ENCODE data around the gene MPI.
A peak's percentile ranks its signal among the peaks of the same experiment; 100 is the strongest.
"Not testable (repeated sequence)": the region's sequence is repeated elsewhere in the genome, so short reads cannot be mapped to it uniquely, and the experiment has no call there.

MPI gene

DNA sequence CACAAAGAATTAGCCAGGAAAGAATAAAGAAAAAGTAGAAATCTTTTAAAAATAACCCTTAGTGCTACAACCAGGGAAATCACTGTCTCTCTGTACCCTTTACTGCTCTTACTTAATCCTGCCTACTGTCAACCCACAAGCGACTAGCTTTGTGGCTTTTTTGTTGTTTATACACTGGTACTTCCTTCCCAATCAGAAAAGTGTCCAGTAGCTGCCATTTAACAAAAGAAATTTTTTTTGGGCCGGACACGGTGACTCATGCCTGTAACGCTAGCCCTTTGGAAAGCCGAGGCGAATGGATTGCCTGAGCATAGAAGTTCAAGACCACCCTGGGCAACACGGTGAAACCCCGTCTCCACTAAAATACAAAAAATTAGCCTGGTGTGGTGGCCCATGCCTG lies 30.6 kb downstream of the MPI start:
- H3K4me3 ChIP-seq (ENCODE audit: low read length): no peak overlapping the region
- no peaks in the 10 kb centered on the region for H3K9me3 ChIP-seq (ENCODE audit: control insufficient read depth, low read length)
- H3K36me3 ChIP-seq (ENCODE audit: control insufficient read depth, insufficient read depth, low read length): no peaks in the 10 kb centered on the region
- H3K9ac ChIP-seq (ENCODE audit: low read length): no peak overlapping the region
- no peaks in the 10 kb centered on the region for H3K4me1 ChIP-seq (ENCODE audit: control insufficient read depth, insufficient read depth, low read length)
- H3K27me3 ChIP-seq (ENCODE audit: control insufficient read depth, insufficient read depth, low read length): no peaks in the 10 kb centered on the region

- Histone ChIP-seq H3K36me3 (ENCODE audit: control insufficient read depth, insufficient read depth, low read length) (no peaks in the 10 kb centered on the region), H3K9ac (ENCODE audit: low read length) (no peak overlapping the region), H3K9me3 (ENCODE audit: control insufficient read depth, low read length) (no peaks in the 10 kb centered on the region), H3K27me3 (ENCODE audit: control insufficient read depth, insufficient read depth, low read length) (no peaks in the 10 kb centered on the region), H3K4me3 (ENCODE audit: low read length) (no peak overlapping the region), H3K4me1 (ENCODE audit: control insufficient read depth, insufficient read depth, low read length) (no peaks in the 10 kb centered on the region)
Observed at GRCh38 chr15:74924525-74924924, 34.7 kb downstream of the MPI start.

GRCh38 chr15:74928771-74929198 lies 38.9 kb downstream of the MPI start:
- Histone ChIP-seq H3K9ac (ENCODE audit: low read length) (no peak overlapping the region), H3K4me1 (ENCODE audit: control insufficient read depth, insufficient read depth, low read length) (peaks cover 9% of the 10 kb centered on the region), H3K4me3 (ENCODE audit: low read length) (no peak overlapping the region), H3K36me3 (ENCODE audit: control insufficient read depth, insufficient read depth, low read length) (no peaks in the 10 kb centered on the region), H3K9me3 (ENCODE audit: control insufficient read depth, low read length) (no peaks in the 10 kb centered on the region), H3K27me3 (ENCODE audit: control insufficient read depth, insufficient read depth, low read length) (no peaks in the 10 kb centered on the region)

GRCh38 chr15:74933573-74933972 lies 43.7 kb downstream of the MPI start:
- H3K9me3 ChIP-seq (ENCODE audit: control insufficient read depth, low read length): no peaks in the 10 kb centered on the region
- H3K27me3 ChIP-seq (ENCODE audit: control insufficient read depth, insufficient read depth, low read length): no peaks in the 10 kb centered on the region
- H3K36me3 ChIP-seq (ENCODE audit: control insufficient read depth, insufficient read depth, low read length): no peaks in the 10 kb centered on the region
- H3K4me3 ChIP-seq (ENCODE audit: low read length): no peak overlapping the region
- no peak overlapping the region for H3K9ac ChIP-seq (ENCODE audit: low read length)
- H3K4me1 ChIP-seq (ENCODE audit: control insufficient read depth, insufficient read depth, low read length): peaks cover 19% of the 10 kb centered on the region

DNA sequence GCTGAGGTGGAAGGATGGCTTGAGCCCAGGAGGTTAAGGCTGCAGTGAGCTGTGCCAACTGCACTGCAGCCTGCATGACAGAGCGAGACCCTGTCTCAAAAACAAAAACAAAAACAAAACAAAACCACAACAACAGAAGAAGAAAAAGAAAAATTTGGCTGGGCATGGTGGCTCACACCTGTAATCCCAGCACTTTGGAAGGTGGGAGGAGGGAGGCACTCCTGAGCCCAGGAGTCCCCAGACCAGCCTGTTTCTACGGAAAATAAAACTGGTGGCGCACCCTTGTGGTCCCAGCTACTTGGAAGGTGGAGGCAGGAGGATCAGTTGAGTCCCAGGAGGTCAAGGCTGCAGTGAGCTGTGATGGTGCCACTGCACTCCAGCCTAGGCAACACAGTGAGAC lies 45.4 kb downstream of the MPI start:
- H3K9ac ChIP-seq (ENCODE audit: low read length); H3K4me3 ChIP-seq (ENCODE audit: low read length); H3K9me3 ChIP-seq (ENCODE audit: control insufficient read depth, low read length); H3K36me3 ChIP-seq (ENCODE audit: control insufficient read depth, insufficient read depth, low read length); H3K27me3 ChIP-seq (ENCODE audit: control insufficient read depth, insufficient read depth, low read length): not testable (repeated sequence)
- H3K4me1 ChIP-seq (ENCODE audit: control insufficient read depth, insufficient read depth, low read length): peaks cover 19% of the 10 kb centered on the region

GRCh38 chr15:74937272-74937589 lies 47.4 kb downstream of the MPI start:
- Histone ChIP-seq H3K4me1 (ENCODE audit: control insufficient read depth, insufficient read depth, low read length) (peaks cover 14% of the 10 kb centered on the region), H3K9me3 (ENCODE audit: control insufficient read depth, low read length) (no peaks in the 10 kb centered on the region), H3K36me3 (ENCODE audit: control insufficient read depth, insufficient read depth, low read length) (no peaks in the 10 kb centered on the region), H3K4me3 (ENCODE audit: low read length) (peak overlapping the region; percentile 86), H3K9ac (ENCODE audit: low read length) (peak overlapping the region; percentile 86), H3K27me3 (ENCODE audit: control insufficient read depth, insufficient read depth, low read length) (no peaks in the 10 kb centered on the region)

DNA sequence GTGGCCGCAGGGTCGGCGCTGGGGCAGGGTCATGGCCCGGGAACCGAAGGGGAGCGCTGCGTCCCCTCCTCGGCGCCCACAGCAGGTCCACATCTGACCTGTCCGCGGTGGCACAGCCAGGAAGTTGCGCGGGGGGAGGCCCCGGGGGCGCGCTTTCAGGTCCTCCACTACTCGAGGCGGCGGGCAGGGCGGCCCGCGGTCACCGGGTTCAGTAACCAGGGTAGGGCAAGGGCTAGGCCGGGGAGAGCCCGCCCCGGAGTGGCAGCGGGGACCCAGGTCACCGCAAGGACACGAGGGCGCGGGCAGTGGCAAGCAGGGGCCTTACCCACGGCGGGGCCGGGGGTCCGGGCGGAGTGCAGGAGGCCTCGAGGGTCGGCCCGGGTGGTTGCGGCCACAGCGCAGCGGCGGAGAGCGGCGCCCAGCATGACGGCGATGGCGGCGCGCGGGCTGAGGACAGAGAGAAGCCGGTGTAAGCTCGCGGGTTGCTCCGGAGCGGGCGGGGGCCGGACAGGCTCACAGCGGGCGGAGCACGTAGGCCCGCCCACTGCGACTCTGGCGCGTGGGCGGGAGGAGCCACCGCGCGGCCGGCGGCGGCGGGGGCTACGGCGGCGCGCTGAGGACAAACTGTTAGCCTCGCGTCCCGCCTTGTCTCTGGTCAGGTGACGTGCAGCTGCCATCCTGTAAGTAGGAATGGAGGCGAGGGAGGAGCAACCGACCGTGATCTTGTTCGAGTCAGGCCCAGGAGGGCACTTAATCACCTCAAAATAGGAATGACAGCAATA lies 47.9 kb downstream of the MPI start, which contains the start of gene COX5A:
TSS of gene COX5A (minus strand) at position 484 of the 782 bp plus-strand sequence. CDS start at position 425, 59 bp downstream.
- H3K36me3 ChIP-seq (ENCODE audit: control insufficient read depth, insufficient read depth, low read length): no peaks in the 10 kb centered on the region
- peaks cover 14% of the 10 kb centered on the region for H3K4me1 ChIP-seq (ENCODE audit: control insufficient read depth, insufficient read depth, low read length)
- H3K9ac ChIP-seq (ENCODE audit: low read length): peak within 1 kb of the TSS; percentile 86
- no peaks in the 10 kb centered on the region for H3K27me3 ChIP-seq (ENCODE audit: control insufficient read depth, insufficient read depth, low read length)
- H3K4me3 ChIP-seq (ENCODE audit: low read length): peak within 1 kb of the TSS; percentile 86
- H3K9me3 ChIP-seq (ENCODE audit: control insufficient read depth, low read length): no peaks in the 10 kb centered on the region

GRCh38 chr15:74950078-74950908 lies 60.5 kb downstream of the MPI start:
- peaks cover under 1% of the 10 kb centered on the region for H3K27me3 ChIP-seq (ENCODE audit: control insufficient read depth, insufficient read depth, low read length)
- H3K9ac ChIP-seq (ENCODE audit: low read length): no peak overlapping the region
- H3K4me1 ChIP-seq (ENCODE audit: control insufficient read depth, insufficient read depth, low read length): peaks cover 13% of the 10 kb centered on the region
- H3K4me3 ChIP-seq (ENCODE audit: low read length): no peak overlapping the region
- no peaks in the 10 kb centered on the region for H3K36me3 ChIP-seq (ENCODE audit: control insufficient read depth, insufficient read depth, low read length)
- no peaks in the 10 kb centered on the region for H3K9me3 ChIP-seq (ENCODE audit: control insufficient read depth, low read length)

GRCh38 chr15:74951006-74951405 lies 61.2 kb downstream of the MPI start:
- H3K9me3 ChIP-seq (ENCODE audit: control insufficient read depth, low read length): no peaks in the 10 kb centered on the region
- no peak overlapping the region for H3K9ac ChIP-seq (ENCODE audit: low read length)
- peaks cover 2% of the 10 kb centered on the region for H3K27me3 ChIP-seq (ENCODE audit: control insufficient read depth, insufficient read depth, low read length)
- H3K4me1 ChIP-seq (ENCODE audit: control insufficient read depth, insufficient read depth, low read length): peaks cover 20% of the 10 kb centered on the region
- no peak overlapping the region for H3K4me3 ChIP-seq (ENCODE audit: low read length)
- no peaks in the 10 kb centered on the region for H3K36me3 ChIP-seq (ENCODE audit: control insufficient read depth, insufficient read depth, low read length)
